ENCODE measurements around the gene TRIM65. TPM values are rescaled to one million over a fixed set of nuclear protein-coding genes. Genes with fewer than 3 reads are reported as not detected.

The TRIM65 gene
- total and polyA plus RNA-seq, 10 of the 15 experiments (the other 5 are each of a cell fraction or from before 2014, with no cell fraction given), result 1.4 to 26.0 (median 10.8) TPM

DNA sequence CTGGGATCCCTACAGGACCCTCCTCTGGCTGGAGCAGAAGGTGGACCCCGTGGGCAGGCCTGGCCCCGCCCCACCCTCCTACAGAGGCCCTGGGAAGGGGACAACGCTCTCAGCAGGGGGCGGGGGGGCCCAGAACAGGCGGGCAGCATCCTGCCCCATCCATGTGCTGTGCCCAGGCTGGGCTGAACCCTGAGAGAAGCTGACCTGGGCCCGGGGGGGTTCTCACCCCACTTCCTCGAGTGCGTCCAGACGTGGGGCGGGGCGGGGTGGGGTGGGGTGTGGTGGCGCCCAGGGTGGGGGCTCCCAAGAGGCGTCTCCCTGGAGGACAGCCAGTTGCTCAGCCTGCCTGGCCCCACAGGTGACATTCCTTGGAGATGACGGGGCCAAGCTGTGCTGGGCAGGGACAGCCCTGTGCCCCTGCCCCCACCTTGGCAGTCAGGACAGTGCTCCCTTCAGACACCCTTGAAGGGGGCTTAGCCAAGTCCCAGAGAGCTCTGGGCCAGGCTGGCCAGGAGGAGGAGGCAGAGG, 52.2 kb downstream of the TRIM65 start:
- ATAC-seq (peak; percentile 54), DNase-seq (ENCODE audit: low read depth, low spot score) (no peak), FAIRE-seq (no peak)
- WGBS (ENCODE audit: insufficient coverage, insufficient replicate concordance, low lambda C conversion rate, missing lambda C conversion rate), result 7% methylated on average over 5 of the region's 14 CpGs
- H3K9me3 ChIP-seq (replicated peaks; ENCODE audit: control insufficient read depth, insufficient read depth, low read length), result no peaks in the 10 kb centered on the region
- peaks cover 14% of the 10 kb centered on the region for H3K4me1 ChIP-seq (ENCODE audit: control insufficient read depth, insufficient read depth, low read length)
- ChIA-PET SMC1A (ENCODE audit: uncharacterized antibody, unreplicated experiment) (interaction anchor here (0.7 to 3.2 kb wide), 11 partner anchors 10 to 91 kb away, joined by 3 to 18 read pairs (median 4); partner anchors contain the start of genes UNK and WBP2), POLR2A (interaction anchor here (0.5 to 4.5 kb wide), 18 partner anchors 9 to 510 kb away, joined by 3 to 42 read pairs (median 4); partner anchors contain the start of genes GALK1, TRIM65, UNK and WBP2), RAD21 (ENCODE audit: unreplicated experiment) (interaction anchor here (1.1 to 3.6 kb wide), 12 partner anchors 11 to 91 kb away, joined by 4 to 21 read pairs (median 8); partner anchors contain the start of genes GALK1, TRIM65, UNK and WBP2), CTCF (interaction anchor here (0.8 to 8.7 kb wide), 11 partner anchors 14 to 122 kb away, joined by 3 to 117 read pairs (median 5); partner anchors contain the start of genes GALK1, TRIM65 and WBP2)
- H4K20me1 ChIP-seq (ENCODE audit: control insufficient read depth, insufficient read depth), result no peaks in the 10 kb centered on the region
- no peaks in the 10 kb centered on the region for H3K27me3 ChIP-seq (replicated peaks in 1 of 2; ENCODE audit: control insufficient read depth in 2 of 2, insufficient read depth in 2 of 2, low read length in 1 of 2)
- peaks cover 0 to 7% of the 10 kb centered on the region in 2 experiments; a peak in 3 of 4 replicates for H3K36me3 ChIP-seq (ENCODE audit: control insufficient read depth in 2 of 2, insufficient read depth in 2 of 2, low read length in 1 of 2)
- H3K79me2 ChIP-seq (ENCODE audit: control insufficient read depth, insufficient read depth, low read length), result peaks cover 18% of the 10 kb centered on the region
- in situ Hi-C loops (cut with MboI) (no loop called here), intact Hi-C loops (cut with micrococcal nuclease; ENCODE audit: unreplicated experiment) (no loop called here)
- H3K4me2 ChIP-seq (ENCODE audit: control insufficient read depth, insufficient read depth), result peak overlapping the region; percentile 93
- peak overlapping the region; percentile 98 for H3K9ac ChIP-seq (ENCODE audit: control insufficient read depth, insufficient read depth, low read length)
- H3K4me3 ChIP-seq, result peak overlapping the region; percentile 77
- TF ChIP-seq POLR2A (IDR thresholded peaks at IDR 0.05; ENCODE audit: low read depth, low read length) (peak; percentile 39), KLF5 (IDR thresholded peaks at IDR 0.05; ENCODE audit: partially characterized antibody) (no peak)
- TF ChIP-seq, protein P1, sequence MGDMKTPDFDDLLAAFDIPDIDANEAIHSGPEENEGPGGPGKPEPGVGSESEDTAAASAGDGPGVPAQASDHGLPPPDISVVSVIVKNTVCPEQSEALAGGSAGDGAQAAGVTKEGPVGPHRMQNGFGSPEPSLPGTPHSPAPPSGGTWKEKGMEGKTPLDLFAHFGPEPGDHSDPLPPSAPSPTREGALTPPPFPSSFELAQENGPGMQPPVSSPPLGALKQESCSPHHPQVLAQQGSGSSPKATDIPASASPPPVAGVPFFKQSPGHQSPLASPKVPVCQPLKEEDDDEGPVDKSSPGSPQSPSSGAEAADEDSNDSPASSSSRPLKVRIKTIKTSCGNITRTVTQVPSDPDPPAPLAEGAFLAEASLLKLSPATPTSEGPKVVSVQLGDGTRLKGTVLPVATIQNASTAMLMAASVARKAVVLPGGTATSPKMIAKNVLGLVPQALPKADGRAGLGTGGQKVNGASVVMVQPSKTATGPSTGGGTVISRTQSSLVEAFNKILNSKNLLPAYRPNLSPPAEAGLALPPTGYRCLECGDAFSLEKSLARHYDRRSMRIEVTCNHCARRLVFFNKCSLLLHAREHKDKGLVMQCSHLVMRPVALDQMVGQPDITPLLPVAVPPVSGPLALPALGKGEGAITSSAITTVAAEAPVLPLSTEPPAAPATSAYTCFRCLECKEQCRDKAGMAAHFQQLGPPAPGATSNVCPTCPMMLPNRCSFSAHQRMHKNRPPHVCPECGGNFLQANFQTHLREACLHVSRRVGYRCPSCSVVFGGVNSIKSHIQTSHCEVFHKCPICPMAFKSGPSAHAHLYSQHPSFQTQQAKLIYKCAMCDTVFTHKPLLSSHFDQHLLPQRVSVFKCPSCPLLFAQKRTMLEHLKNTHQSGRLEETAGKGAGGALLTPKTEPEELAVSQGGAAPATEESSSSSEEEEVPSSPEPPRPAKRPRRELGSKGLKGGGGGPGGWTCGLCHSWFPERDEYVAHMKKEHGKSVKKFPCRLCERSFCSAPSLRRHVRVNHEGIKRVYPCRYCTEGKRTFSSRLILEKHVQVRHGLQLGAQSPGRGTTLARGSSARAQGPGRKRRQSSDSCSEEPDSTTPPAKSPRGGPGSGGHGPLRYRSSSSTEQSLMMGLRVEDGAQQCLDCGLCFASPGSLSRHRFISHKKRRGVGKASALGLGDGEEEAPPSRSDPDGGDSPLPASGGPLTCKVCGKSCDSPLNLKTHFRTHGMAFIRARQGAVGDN (IDR thresholded peaks at IDR 0.05), result 0 out of 2 replicates have a peak, but pooled peaks have one; percentile 9
- BruUV-seq (replicated peaks), result no TSS peak
- peak overlapping the region; percentile 84 for H2AFZ ChIP-seq (ENCODE audit: control insufficient read depth, low read depth, low read length)
- peak overlapping the region; percentile 93 for H3K27ac ChIP-seq (ENCODE audit: control insufficient read depth, insufficient read depth)

Measured in GM12878 (cell line).